Testis (tissue), 2 donors: Measurements from ENCODE around the gene GALNT5.

Source experiments
- POLR2A ChIP-seq: fragments of 450-650 bp; IDR thresholded peaks from one replicate; pipeline ENCODE4 v1.6.1; 2017; ENCODE audit warnings: antibody characterized with exemption, mild to moderate bottlenecking, moderate library complexity
- TF ChIP-seq, protein P1 (sequence below), 3 experiments: fragments of 450-650 bp in 2 of 3; fragments of 200-600 bp in 1 of 3; sonication (generic) in 1 of 3; IDR thresholded peaks; one replicate each; pipeline ENCODE4 v1.5.1; 2016 to 2019; ENCODE audit warnings: antibody characterized with exemption in 3 of 3, mild to moderate bottlenecking in 2 of 3, moderate library complexity in 1 of 3

DNA sequence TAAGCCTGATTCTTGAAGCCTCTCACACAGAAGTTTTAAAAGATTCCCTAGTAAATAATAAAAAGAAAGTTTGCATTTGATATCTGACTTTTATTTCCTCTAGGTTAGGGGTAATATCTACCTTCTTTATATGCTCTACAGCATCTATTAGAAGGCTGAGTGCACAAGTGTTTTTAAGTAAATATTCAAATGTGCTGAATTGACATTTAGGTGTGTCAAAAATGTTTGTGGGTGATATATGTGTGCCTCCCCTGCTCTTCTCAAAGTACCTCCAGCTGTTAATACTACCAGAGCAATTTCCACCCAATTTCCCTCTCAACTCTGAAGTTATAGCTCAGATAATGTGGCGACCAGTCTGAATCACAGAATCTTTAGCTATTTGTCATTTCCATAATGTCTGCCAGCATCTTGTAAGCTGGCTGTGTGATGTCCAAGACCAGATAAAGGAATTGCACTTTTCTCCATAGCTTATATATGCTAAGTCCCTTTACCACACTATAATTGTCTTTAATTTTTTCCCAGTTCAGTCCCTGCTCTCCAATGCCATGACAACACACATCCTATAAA lies 92.5 kb downstream of the GALNT5 start:
- TF ChIP-seq, protein P1, sequence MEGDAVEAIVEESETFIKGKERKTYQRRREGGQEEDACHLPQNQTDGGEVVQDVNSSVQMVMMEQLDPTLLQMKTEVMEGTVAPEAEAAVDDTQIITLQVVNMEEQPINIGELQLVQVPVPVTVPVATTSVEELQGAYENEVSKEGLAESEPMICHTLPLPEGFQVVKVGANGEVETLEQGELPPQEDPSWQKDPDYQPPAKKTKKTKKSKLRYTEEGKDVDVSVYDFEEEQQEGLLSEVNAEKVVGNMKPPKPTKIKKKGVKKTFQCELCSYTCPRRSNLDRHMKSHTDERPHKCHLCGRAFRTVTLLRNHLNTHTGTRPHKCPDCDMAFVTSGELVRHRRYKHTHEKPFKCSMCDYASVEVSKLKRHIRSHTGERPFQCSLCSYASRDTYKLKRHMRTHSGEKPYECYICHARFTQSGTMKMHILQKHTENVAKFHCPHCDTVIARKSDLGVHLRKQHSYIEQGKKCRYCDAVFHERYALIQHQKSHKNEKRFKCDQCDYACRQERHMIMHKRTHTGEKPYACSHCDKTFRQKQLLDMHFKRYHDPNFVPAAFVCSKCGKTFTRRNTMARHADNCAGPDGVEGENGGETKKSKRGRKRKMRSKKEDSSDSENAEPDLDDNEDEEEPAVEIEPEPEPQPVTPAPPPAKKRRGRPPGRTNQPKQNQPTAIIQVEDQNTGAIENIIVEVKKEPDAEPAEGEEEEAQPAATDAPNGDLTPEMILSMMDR (IDR thresholded peaks at IDR 0.05) = no peak
- TF ChIP-seq POLR2A = no peak
